Sciatic nerve (tissue), 2 donors: ENCODE measurements around the gene DOCK2. TPM values are rescaled to one million over a fixed set of nuclear protein-coding genes. Genes with fewer than 3 reads are reported as not detected.
"Not testable (repeated sequence)": the region's sequence is repeated elsewhere in the genome, so short reads cannot be mapped to it uniquely, and the experiment has no call there.

Experiments used
- ATAC-seq: fragments of 200-7000 bp; cut with Tn5 transposase; one replicate; pipeline ENCODE4 v1.9.1; 2020; ENCODE audit warnings: mild to moderate bottlenecking, moderate library complexity
- DNase-seq: peaks from one replicate; pipeline ENCODE4 v3.0.0-alpha.2; 2020; ENCODE audit warnings: low spot score
- intact Hi-C: fragments of 100-400 bp; cut with DNase I; formaldehyde crosslinking; loops from one replicate; pipeline ENCODE4 v1.14.2; 2022
- total RNA-seq: library from RNA; stranded (reverse); fragmentation: NEBNext Ultra II Directional; extraction: Animal tissue kit (Norgen Biotek cat#: 25700); gene quantifications from one replicate; pipeline ENCODE4 v1.2.1, GENCODE V29; 2021
- donor health status: DM: no; HTN: no; CAD: no.
- donor health status: DM: no; HTN: no; CAD: no.

DOCK2 gene
- total RNA-seq, 1 donor from 2014 or later = 32.9 TPM

- no peak for DNase-seq
- ATAC-seq = no peak
- intact Hi-C loops = no loop called here
Measured at GRCh38 chr5:169765176-169765996, 128.3 kb downstream of the DOCK2 start.

- intact Hi-C loops, ATAC-seq, DNase-seq: not testable (repeated sequence)
Measured at GRCh38 chr5:169766943-169767342, 129.9 kb downstream of the DOCK2 start.

GRCh38 chr5:169767938-169768337 is 130.9 kb downstream of the DOCK2 start:
- DNase-seq (no peak), ATAC-seq (no peak)
- intact Hi-C loops = no loop called here

- DNase-seq (no peak), ATAC-seq (no peak)
- intact Hi-C loops = no loop called here
Measured at GRCh38 chr5:169768416-169768815, 131.3 kb downstream of the DOCK2 start.

GRCh38 chr5:169770109-169770508 is 133.0 kb downstream of the DOCK2 start:
- ATAC-seq = no peak
- DNase-seq = no peak
- intact Hi-C loops = no loop called here

- intact Hi-C loops = no loop called here
- ATAC-seq = no peak
Measured at GRCh38 chr5:169772256-169772655, 135.2 kb downstream of the DOCK2 start.

GRCh38 chr5:169772688-169773087 is 135.6 kb downstream of the DOCK2 start:
- no peak for DNase-seq
- intact Hi-C loops = no loop called here
- ATAC-seq = no peak

More at GRCh38 chr5:169772256-169772655, 135.2 kb downstream of the DOCK2 start:
- no peak for DNase-seq

GRCh38 chr5:169777159-169777558 is 140.1 kb downstream of the DOCK2 start:
- no peak for DNase-seq
- intact Hi-C loops = no loop called here
- no peak for ATAC-seq

GRCh38 chr5:169778622-169779596 is 141.8 kb downstream of the DOCK2 start:
- ATAC-seq (no peak), DNase-seq (no peak)
- intact Hi-C loops = no loop called here

- ATAC-seq (no peak), DNase-seq (no peak)
- intact Hi-C loops = no loop called here
Measured at GRCh38 chr5:169781420-169782345, 144.6 kb downstream of the DOCK2 start.

GRCh38 chr5:169785771-169786618 is 148.9 kb downstream of the DOCK2 start:
- intact Hi-C loops = no loop called here
- no peak for DNase-seq
- no peak for ATAC-seq

- intact Hi-C loops = no loop called here
- no peak for ATAC-seq
- no peak for DNase-seq
Measured at GRCh38 chr5:169788168-169788567, 151.1 kb downstream of the DOCK2 start.

- intact Hi-C loops = no loop called here
- no peak for DNase-seq
Measured at GRCh38 chr5:169789417-169789940, 152.4 kb downstream of the DOCK2 start.

GRCh38 chr5:169791251-169791650 is 154.2 kb downstream of the DOCK2 start:
- no peak for ATAC-seq
- intact Hi-C loops = no loop called here
- DNase-seq = no peak

More at GRCh38 chr5:169789417-169789940, 152.4 kb downstream of the DOCK2 start:
- no peak for ATAC-seq

- intact Hi-C loops = no loop called here
- no peak for DNase-seq
- ATAC-seq = no peak
Measured at GRCh38 chr5:169795338-169795737, 158.3 kb downstream of the DOCK2 start.

- intact Hi-C loops = no loop called here
Measured at GRCh38 chr5:169796731-169797130, 159.7 kb downstream of the DOCK2 start.

GRCh38 chr5:169797577-169797976 is 160.5 kb downstream of the DOCK2 start:
- ATAC-seq (no peak), DNase-seq (no peak)
- intact Hi-C loops = no loop called here

More at GRCh38 chr5:169796731-169797130, 159.7 kb downstream of the DOCK2 start:
- no peak for ATAC-seq
- DNase-seq = no peak

GRCh38 chr5:169798438-169798837 is 161.4 kb downstream of the DOCK2 start:
- no peak for ATAC-seq
- no peak for DNase-seq
- intact Hi-C loops = no loop called here
